Right lobe of liver (tissue), 4 donors: ENCODE results near the gene ATP1A3.

Source experiments
- POLR2A ChIP-seq: fragments of 450-650 bp; IDR thresholded peaks from one replicate; pipeline ENCODE4 v1.6.1; 2017; ENCODE audit warnings: antibody characterized with exemption, mild to moderate bottlenecking
- TF ChIP-seq, protein P1 (sequence below), 4 donors: fragments of 200-600 bp in 3 of 4; fragments of 450-650 bp in 1 of 4; IDR thresholded peaks; one replicate each; pipeline versions ENCODE4 v1.5.1 to v1.8.0; 2016 to 2022; ENCODE audit warnings: antibody characterized with exemption in 4 of 4, mild to moderate bottlenecking in 2 of 4
- donor health status: DM: no; HTN: no; CAD: no.
- donor health status: DM: no; HTN: no; CAD: no.
- donor health status: DM: no; HTN: yes; CAD: no.

DNA sequence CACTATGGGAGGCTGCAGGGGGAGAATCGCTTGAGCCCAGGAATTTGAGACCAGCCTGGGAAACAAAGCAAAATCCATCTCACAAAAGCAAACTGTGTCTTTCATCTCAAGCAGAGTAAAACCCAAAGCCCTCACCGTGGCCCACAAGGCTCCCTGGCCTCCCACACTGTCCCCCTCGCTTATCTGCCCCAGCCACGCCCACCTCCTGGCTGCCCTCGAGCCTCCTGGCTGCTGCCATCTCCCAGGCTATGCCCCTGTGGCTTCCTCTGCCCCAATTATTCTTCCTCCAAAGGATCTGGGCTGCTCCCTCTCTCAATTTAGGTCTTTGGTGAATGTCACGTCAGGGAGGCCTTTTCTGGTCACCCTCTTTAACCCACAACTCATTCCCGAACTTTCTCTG is 38.5 kb downstream of the ATP1A3 start:
- TF ChIP-seq, protein P1, sequence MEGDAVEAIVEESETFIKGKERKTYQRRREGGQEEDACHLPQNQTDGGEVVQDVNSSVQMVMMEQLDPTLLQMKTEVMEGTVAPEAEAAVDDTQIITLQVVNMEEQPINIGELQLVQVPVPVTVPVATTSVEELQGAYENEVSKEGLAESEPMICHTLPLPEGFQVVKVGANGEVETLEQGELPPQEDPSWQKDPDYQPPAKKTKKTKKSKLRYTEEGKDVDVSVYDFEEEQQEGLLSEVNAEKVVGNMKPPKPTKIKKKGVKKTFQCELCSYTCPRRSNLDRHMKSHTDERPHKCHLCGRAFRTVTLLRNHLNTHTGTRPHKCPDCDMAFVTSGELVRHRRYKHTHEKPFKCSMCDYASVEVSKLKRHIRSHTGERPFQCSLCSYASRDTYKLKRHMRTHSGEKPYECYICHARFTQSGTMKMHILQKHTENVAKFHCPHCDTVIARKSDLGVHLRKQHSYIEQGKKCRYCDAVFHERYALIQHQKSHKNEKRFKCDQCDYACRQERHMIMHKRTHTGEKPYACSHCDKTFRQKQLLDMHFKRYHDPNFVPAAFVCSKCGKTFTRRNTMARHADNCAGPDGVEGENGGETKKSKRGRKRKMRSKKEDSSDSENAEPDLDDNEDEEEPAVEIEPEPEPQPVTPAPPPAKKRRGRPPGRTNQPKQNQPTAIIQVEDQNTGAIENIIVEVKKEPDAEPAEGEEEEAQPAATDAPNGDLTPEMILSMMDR (IDR thresholded peaks at IDR 0.05) = no peak
- TF ChIP-seq POLR2A = no peak
